Tibial nerve (tissue), 4 donors: ENCODE measurements around the gene WFDC1. TPM values are rescaled to one million over a fixed set of nuclear protein-coding genes. Genes with fewer than 3 reads are reported as not detected.

ENCODE experiments used
- DNase-seq, 2 donors: peaks; one replicate each; pipeline ENCODE4 v3.0.0-alpha.2; 2019; ENCODE audit warnings: low spot score in 2 of 2
- H3K27ac ChIP-seq, 4 donors: fragments of 200-600 bp; sonication (generic) in 3 of 4; one replicate each; pipeline ENCODE4 v1.5.1; 2017 to 2019; ENCODE audit warnings: mild to moderate bottlenecking in 1 of 4
- H3K27me3 ChIP-seq, 2 donors: fragments of 200-600 bp; sonication (generic) in 1 of 2; one replicate each; pipeline versions ENCODE4 v1.5.1 to v1.6.0; 2017 to 2019
- H3K36me3 ChIP-seq, 3 donors: fragments of 200-600 bp; sonication (generic); one replicate each; pipeline ENCODE4 v1.5.1; 2018 to 2019
- H3K4me1 ChIP-seq, 4 donors: fragments of 200-600 bp; sonication (generic) in 3 of 4; one replicate each; pipeline ENCODE4 v1.5.1; 2017 to 2019
- H3K4me3 ChIP-seq, 4 donors: fragments of 200-600 bp; sonication (generic) in 3 of 4; one replicate each; pipeline ENCODE4 v1.5.1; 2017 to 2019; ENCODE audit warnings: mild to moderate bottlenecking in 1 of 4, moderate library complexity in 1 of 4
- H3K9me3 ChIP-seq, 4 donors: fragments of 200-600 bp; sonication (generic) in 3 of 4; one replicate each; pipeline ENCODE4 v1.5.1; 2017 to 2019
- EP300 ChIP-seq, 2 donors: sonication (generic); formaldehyde crosslinking; IDR thresholded peaks; one replicate each; pipeline ENCODE4 v1.6.1; 2017; ENCODE audit warnings: antibody characterized with exemption in 2 of 2, mild to moderate bottlenecking in 1 of 2
- POLR2A ChIP-seq, 2 donors: fragments of 450-650 bp; IDR thresholded peaks; one replicate each; pipeline ENCODE4 v1.6.1; 2017; ENCODE audit warnings: antibody characterized with exemption in 2 of 2, mild to moderate bottlenecking in 2 of 2, moderate library complexity in 2 of 2
- WGBS, 2 donors: methylation state at CpG; one replicate each; pipeline ENCODE4 v1.1.5; 2018; 5-methylcytosine and 5-hydroxymethylcytosine counted together
- total RNA-seq, 4 donors: library from RNA; depleted of rRNA; stranded (reverse); fragments of >200 nt; gene quantifications; one replicate each; pipeline ENCODE4 v1.1.0, GENCODE V29; 2016
- TF ChIP-seq, protein P1 (sequence below), 5 experiments: fragments of 200-600 bp in 3 of 5; fragments of 450-650 bp in 2 of 5; sonication (generic) in 3 of 5; IDR thresholded peaks; one replicate each; pipeline ENCODE4 v1.5.1; 2016 to 2019; ENCODE audit warnings: antibody characterized with exemption in 5 of 5, mild to moderate bottlenecking in 3 of 5, moderate library complexity in 2 of 5

The WFDC1 gene
- total RNA-seq, 4 donors from 2014 or later = 3.5 to 4.6 (median 4.2) TPM

DNA sequence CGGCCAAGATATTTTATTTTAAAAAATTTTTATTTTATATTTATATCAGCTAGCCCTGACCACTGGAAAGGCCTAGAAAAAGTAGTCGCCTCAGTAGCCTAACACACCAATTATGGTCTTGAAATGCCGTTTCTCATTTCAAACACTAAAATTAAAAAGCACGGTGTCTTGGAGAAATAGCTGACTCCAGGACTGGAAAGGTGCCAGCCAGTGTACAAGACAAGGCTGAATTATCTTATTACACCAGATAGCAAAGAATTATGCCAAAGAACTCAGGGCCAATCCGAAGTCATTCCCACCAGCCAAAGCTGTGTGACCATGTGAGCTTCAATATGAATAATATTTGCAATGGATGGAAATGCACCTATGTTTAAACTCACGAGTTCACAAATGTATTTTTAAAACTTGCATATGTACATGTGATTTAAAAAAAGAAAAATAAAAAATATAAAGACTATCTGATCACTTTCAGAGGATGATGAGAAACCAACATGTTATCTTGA lies 53.8 kb downstream of the WFDC1 start:
- Histone ChIP-seq H3K27me3 (no peaks in the 10 kb centered on the region), H3K36me3 (no peaks in the 10 kb centered on the region)
- DNase-seq = no peak

DNA sequence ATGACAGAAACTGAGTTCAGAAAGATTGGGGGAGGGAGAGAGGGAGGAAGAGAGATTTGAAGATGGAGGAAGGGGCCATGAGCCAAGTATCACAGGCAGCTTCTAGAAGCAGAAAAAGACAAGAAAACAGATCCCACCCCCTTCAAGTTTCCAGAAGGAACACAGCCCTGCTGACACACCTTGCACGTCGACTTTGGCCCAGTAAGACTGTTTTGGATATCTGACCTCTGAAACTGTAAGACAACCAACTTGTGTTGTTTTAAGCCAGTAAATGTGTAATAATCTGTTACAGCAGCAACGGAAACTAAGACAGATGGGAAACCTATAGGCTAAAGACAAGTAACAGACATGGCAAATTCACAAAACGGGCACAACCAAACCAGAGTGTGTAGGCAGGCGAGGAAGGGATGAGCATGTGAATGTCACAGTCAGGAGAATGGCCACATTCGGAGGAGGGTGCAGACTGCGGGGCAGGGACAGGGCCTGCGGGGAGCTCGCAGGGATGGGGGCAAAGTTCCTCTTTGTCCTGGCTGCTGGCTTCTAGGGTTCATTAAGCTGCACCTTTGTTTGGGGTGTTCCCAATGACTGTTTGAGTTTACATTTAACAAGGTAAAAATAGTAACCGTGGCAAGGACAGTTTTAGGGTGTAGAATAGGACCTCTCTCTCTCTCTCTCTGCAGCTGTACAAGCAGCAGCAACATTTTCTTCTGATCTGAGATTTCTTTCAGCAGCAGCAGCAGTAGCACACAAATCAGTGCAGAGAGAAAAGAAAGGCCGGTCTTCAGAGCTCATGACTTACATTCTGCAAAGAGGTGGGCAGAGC lies 55.4 kb downstream of the WFDC1 start:
- H3K9me3 ChIP-seq = no peaks in the 10 kb centered on the region
- no peak overlapping the region for H3K4me3 ChIP-seq
- H3K4me1 ChIP-seq = no peaks in the 10 kb centered on the region
- no peaks in the 10 kb centered on the region for H3K27me3 ChIP-seq
- TF ChIP-seq POLR2A (IDR thresholded peaks at IDR 0.05) = no peak
- TF ChIP-seq EP300 (IDR thresholded peaks at IDR 0.05) = no peak
- TF ChIP-seq, protein P1, sequence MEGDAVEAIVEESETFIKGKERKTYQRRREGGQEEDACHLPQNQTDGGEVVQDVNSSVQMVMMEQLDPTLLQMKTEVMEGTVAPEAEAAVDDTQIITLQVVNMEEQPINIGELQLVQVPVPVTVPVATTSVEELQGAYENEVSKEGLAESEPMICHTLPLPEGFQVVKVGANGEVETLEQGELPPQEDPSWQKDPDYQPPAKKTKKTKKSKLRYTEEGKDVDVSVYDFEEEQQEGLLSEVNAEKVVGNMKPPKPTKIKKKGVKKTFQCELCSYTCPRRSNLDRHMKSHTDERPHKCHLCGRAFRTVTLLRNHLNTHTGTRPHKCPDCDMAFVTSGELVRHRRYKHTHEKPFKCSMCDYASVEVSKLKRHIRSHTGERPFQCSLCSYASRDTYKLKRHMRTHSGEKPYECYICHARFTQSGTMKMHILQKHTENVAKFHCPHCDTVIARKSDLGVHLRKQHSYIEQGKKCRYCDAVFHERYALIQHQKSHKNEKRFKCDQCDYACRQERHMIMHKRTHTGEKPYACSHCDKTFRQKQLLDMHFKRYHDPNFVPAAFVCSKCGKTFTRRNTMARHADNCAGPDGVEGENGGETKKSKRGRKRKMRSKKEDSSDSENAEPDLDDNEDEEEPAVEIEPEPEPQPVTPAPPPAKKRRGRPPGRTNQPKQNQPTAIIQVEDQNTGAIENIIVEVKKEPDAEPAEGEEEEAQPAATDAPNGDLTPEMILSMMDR (IDR thresholded peaks at IDR 0.05) = no peak
- H3K36me3 ChIP-seq = no peaks in the 10 kb centered on the region
- DNase-seq = no peak
- H3K27ac ChIP-seq = no peak overlapping the region
- 79 to 85% methylated on average over 11 of the region's 11 CpGs for WGBS, 2 donors

More for the DNA sequence above, 53.8 kb downstream of the WFDC1 start:
- Histone ChIP-seq H3K4me1 (no peaks in the 10 kb centered on the region), H3K9me3 (no peaks in the 10 kb centered on the region), H3K4me3 (no peak overlapping the region), H3K27ac (no peak overlapping the region)
- TF ChIP-seq, protein P1 (IDR thresholded peaks at IDR 0.05) = no peak
- no peak for TF ChIP-seq EP300 (IDR thresholded peaks at IDR 0.05)
- TF ChIP-seq POLR2A (IDR thresholded peaks at IDR 0.05) = no peak
- WGBS, 2 donors = 47 to 55% methylated on average over 6 of the region's 6 CpGs

DNA sequence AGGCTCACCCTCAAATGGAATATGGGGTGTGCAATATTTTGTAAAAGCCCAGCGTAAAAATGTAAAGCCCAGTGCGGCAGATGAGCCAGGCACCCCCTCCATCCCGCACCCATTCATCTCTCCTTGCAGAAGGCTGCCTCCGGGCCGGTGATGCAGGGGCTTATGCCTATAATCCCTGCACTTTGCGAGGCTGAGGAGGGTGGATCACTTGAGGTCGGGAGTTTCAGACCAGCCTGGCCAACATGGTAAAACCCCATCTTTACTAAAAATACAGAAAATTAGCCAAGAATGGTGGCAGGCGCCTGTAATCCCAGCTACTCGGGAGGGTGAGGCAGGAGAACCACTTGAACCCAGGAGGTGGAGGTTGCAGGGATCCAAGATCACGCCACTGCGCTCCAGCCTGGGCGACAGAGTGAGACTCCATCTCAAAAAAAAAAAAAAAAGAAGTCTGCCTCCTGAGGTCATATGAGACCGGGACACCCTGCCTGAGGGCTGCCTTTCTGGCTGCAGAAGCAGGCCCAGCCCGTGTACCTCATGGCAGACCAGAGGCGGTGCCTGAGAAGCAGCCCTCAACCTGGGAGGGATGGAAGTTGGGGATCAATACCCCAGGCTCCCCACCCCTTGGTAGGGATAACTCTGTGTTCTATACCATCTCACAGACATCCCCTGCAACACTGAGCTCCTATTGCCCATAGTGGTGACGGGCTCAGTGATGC lies 56.2 kb downstream of the WFDC1 start:
- TF ChIP-seq, protein P1 (IDR thresholded peaks at IDR 0.05) = no peak
- TF ChIP-seq POLR2A (IDR thresholded peaks at IDR 0.05) (no peak), EP300 (IDR thresholded peaks at IDR 0.05) (no peak)
- H3K4me3 ChIP-seq = no peak overlapping the region
- no peaks in the 10 kb centered on the region for H3K9me3 ChIP-seq
- no peak for DNase-seq
- no peaks in the 10 kb centered on the region for H3K36me3 ChIP-seq
- no peaks in the 10 kb centered on the region for H3K27me3 ChIP-seq
- H3K4me1 ChIP-seq = no peaks in the 10 kb centered on the region
- H3K27ac ChIP-seq = no peak overlapping the region
- WGBS, 2 donors = 88 to 90% methylated on average over 15 of the region's 16 CpGs

DNA sequence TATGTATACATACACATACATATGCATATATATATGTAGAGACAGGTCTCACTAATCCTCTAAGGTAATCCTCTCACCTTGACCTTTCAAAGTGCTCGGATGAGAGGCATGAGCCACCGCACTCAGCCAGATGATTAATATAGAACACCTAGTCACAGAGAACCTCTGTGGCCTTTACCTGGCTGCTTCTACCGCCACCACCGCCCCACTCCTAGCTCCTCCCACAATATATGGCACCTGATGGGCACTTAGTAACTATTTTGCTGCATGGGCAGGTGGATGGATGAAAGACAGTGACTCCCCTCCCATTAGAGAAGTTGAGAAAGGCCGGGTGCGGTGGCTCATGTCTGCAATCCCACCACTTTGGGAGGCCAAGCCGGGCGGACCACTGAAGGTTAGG lies 57.0 kb downstream of the WFDC1 start:
- Histone ChIP-seq H3K36me3 (no peaks in the 10 kb centered on the region), H3K27ac (no peak overlapping the region), H3K9me3 (no peaks in the 10 kb centered on the region), H3K27me3 (no peaks in the 10 kb centered on the region), H3K4me1 (peaks cover 0 to 8% (median 2%) of the 10 kb centered on the region in 4 donors), H3K4me3 (no peak overlapping the region)
- TF ChIP-seq POLR2A (IDR thresholded peaks at IDR 0.05) = no peak
- no peak for TF ChIP-seq EP300 (IDR thresholded peaks at IDR 0.05)
- TF ChIP-seq, protein P1 (IDR thresholded peaks at IDR 0.05) = no peak
- 96 to 98% methylated on average over 8 of the region's 8 CpGs for WGBS, 2 donors
- DNase-seq = no peak

DNA sequence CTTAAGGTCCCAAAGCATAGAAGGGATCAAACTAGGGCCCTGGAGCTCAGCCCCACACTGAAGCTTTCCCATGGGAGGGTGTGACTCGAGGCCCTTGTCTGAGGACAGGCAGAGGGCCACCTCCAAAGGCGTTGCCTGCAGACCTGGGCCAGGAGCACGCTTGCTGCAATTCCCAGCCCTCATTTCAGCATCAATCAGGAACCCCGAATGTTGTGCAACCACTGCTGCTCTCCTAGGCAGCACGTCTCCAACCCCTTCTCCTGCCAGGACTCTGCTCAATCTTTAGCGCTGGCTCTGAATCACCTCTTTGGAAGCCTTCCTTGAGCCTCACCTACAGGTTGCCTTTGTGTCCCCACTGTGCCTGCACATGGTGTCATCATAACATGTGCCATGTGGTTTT lies 59.6 kb downstream of the WFDC1 start:
- no peak overlapping the region for H3K4me3 ChIP-seq
- TF ChIP-seq, protein P1 (IDR thresholded peaks at IDR 0.05) = no peak
- TF ChIP-seq EP300 (IDR thresholded peaks at IDR 0.05) (no peak), POLR2A (IDR thresholded peaks at IDR 0.05) (no peak)
- H3K27me3 ChIP-seq = no peaks in the 10 kb centered on the region
- no peak for DNase-seq
- no peak overlapping the region for H3K27ac ChIP-seq
- H3K4me1 ChIP-seq = peaks cover 0 to 19% (median 2%) of the 10 kb centered on the region in 4 donors
- H3K36me3 ChIP-seq = no peaks in the 10 kb centered on the region
- H3K9me3 ChIP-seq = no peaks in the 10 kb centered on the region
- WGBS, 2 donors = 85 to 92% methylated on average over 6 of the region's 6 CpGs
